ENCODE results near the gene LRRN2. TPM values are rescaled to one million over a fixed set of nuclear protein-coding genes. Genes with fewer than 3 reads are reported as not detected.

The LRRN2 gene
- total RNA-seq, 2 experiments from 2014 or later = not detected

DNA sequence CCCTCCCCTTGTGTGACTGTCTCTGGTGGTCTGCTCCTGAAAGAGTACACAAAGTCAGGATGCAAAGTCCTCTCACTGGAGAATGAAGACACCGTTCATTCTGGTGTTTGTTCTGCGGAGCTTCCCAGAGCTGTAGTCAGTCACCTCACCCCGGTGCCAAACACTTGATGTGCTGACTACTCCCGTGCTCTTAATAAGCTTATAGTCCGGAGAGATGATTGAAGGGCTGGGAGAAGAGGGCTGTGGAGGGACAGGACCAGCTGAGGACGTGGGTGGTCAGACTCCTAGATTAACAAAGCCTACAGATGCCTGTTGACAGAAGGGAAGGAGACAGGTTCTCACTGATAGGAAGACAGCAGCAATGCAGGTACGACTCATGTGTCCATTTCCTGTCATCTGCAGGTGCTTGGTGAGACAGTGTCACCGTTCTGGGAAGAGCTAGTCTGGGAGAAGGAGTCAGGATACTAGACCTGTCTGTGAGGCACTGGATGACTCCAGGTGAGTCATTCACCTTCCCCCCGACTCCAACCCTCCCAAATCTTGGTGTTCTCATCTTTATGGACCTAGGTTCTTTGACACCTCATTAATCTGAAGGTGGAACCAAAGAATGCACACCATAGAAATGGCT, 40.4 kb upstream of the LRRN2 start:
- Mint-ChIP-seq H3K9me3 (no peaks in the 10 kb centered on the region), H3K4me3 (no peak overlapping the region), H3K36me3 (no peaks in the 10 kb centered on the region), H3K27ac (no peak overlapping the region), H3K4me1 (ENCODE audit: low read depth) (no peaks in the 10 kb centered on the region), H3K27me3 (peaks cover 5% of the 10 kb centered on the region)
- ChIA-PET CTCF (interaction anchor here (1.8 kb wide), 1 partner anchor 81 kb away, joined by 9 read pairs; no protein-coding TSS in a partner anchor), POLR2A (no interaction called here)
- no peak for DNase-seq
- intact Hi-C loops (cut with micrococcal nuclease) = no loop called here

GRCh38 chr1:204723131-204723787, 37.7 kb upstream of the LRRN2 start:
- H3K4me1 Mint-ChIP-seq (ENCODE audit: low read depth) = no peaks in the 10 kb centered on the region
- no peak overlapping the region for H3K4me3 Mint-ChIP-seq
- CTCF ChIA-PET = no interaction called here
- no peak for DNase-seq
- no peaks in the 10 kb centered on the region for H3K36me3 Mint-ChIP-seq
- POLR2A ChIA-PET = no interaction called here
- H3K27ac Mint-ChIP-seq = no peak overlapping the region
- H3K9me3 Mint-ChIP-seq = no peaks in the 10 kb centered on the region
- peaks cover 5% of the 10 kb centered on the region for H3K27me3 Mint-ChIP-seq
- intact Hi-C loops (cut with micrococcal nuclease) = no loop called here

GRCh38 chr1:204721373-204722055, 36.0 kb upstream of the LRRN2 start:
- Mint-ChIP-seq H3K9me3 (no peaks in the 10 kb centered on the region), H3K27ac (no peak overlapping the region), H3K27me3 (peaks cover 3% of the 10 kb centered on the region), H3K36me3 (no peaks in the 10 kb centered on the region), H3K4me1 (ENCODE audit: low read depth) (no peaks in the 10 kb centered on the region), H3K4me3 (no peak overlapping the region)
- ChIA-PET CTCF (interaction anchor here (1.1 to 1.3 kb wide), 3 partner anchors 25 to 85 kb away, joined by 3 to 4 read pairs (median 4); no protein-coding TSS in a partner anchor), POLR2A (no interaction called here)
- intact Hi-C loops (cut with micrococcal nuclease) = no loop called here
- no peak for DNase-seq

GRCh38 chr1:204716660-204717059, 31.1 kb upstream of the LRRN2 start:
- intact Hi-C loops (cut with micrococcal nuclease) = no loop called here
- DNase-seq = no peak
- Mint-ChIP-seq H3K9me3 (no peaks in the 10 kb centered on the region), H3K27me3 (peaks cover 5% of the 10 kb centered on the region), H3K4me3 (no peak overlapping the region), H3K36me3 (no peaks in the 10 kb centered on the region), H3K4me1 (ENCODE audit: low read depth) (no peaks in the 10 kb centered on the region), H3K27ac (no peak overlapping the region)
- ChIA-PET CTCF (no interaction called here), POLR2A (no interaction called here)

GRCh38 chr1:204714861-204715511, 29.4 kb upstream of the LRRN2 start:
- ChIA-PET CTCF (interaction anchor here (1.9 kb wide), 1 partner anchor 92 kb away, joined by 5 read pairs; no protein-coding TSS in a partner anchor), POLR2A (no interaction called here)
- intact Hi-C loops (cut with micrococcal nuclease) = no loop called here
- Mint-ChIP-seq H3K36me3 (no peaks in the 10 kb centered on the region), H3K27ac (no peak overlapping the region), H3K9me3 (no peaks in the 10 kb centered on the region), H3K4me1 (ENCODE audit: low read depth) (no peaks in the 10 kb centered on the region), H3K27me3 (peaks cover 13% of the 10 kb centered on the region), H3K4me3 (no peak overlapping the region)
- no peak for DNase-seq

DNA sequence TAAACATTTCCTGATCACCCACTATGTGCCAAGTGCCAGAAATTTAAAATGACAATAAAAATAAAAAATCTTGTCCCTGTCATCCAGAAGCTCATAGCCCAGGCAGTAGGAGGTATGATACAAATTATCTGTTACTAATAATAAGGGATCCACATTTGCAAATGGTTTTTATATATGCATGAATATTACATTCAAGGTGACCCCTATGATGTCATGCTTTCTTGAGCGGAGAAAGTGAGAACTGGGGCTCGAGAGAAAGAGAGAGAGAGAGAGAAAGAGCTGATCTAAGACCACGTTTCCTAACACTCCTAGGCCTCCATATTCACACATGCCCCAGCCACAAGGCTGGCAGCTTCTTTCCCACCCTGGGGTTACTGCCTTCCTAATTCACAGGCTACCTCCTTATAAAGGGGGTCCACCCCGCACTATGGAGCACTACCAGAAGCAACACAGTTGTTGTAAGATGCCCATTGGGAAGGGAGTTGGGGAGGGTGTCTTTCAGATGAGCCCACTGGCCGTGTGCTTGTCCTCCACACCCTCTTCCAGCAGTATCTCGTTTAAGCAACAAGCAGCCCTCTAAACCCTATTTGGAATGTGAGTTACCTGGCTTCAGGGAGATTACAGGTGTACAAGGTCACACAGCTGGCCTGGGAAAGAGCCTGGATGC, 28.8 kb upstream of the LRRN2 start:
- CTCF ChIA-PET = interaction anchor here (1.9 kb wide), 1 partner anchor 93 kb away, joined by 5 read pairs; no protein-coding TSS in a partner anchor
- Mint-ChIP-seq H3K36me3 (no peaks in the 10 kb centered on the region), H3K27ac (no peak overlapping the region), H3K4me3 (no peak overlapping the region), H3K27me3 (peaks cover 13% of the 10 kb centered on the region), H3K4me1 (ENCODE audit: low read depth) (no peaks in the 10 kb centered on the region), H3K9me3 (no peaks in the 10 kb centered on the region)
- intact Hi-C loops (cut with micrococcal nuclease) = no loop called here
- no peak for DNase-seq
- POLR2A ChIA-PET = no interaction called here

- Mint-ChIP-seq H3K9me3 (no peaks in the 10 kb centered on the region), H3K36me3 (no peaks in the 10 kb centered on the region), H3K4me3 (no peak overlapping the region), H3K27me3 (peaks cover 14% of the 10 kb centered on the region), H3K4me1 (ENCODE audit: low read depth) (no peaks in the 10 kb centered on the region), H3K27ac (no peak overlapping the region)
- ChIA-PET POLR2A (no interaction called here), CTCF (interaction anchor here (1.9 kb wide), 1 partner anchor 94 kb away, joined by 5 read pairs; no protein-coding TSS in a partner anchor)
- no peak for DNase-seq
- intact Hi-C loops (cut with micrococcal nuclease) = no loop called here
These were observed 28.0 kb upstream of the LRRN2 start for GRCh38 chr1:204713541-204713940.

GRCh38 chr1:204712708-204713430, 27.3 kb upstream of the LRRN2 start:
- H3K36me3 Mint-ChIP-seq = no peaks in the 10 kb centered on the region
- H3K27ac Mint-ChIP-seq = no peak overlapping the region
- no peak overlapping the region for H3K4me3 Mint-ChIP-seq
- ChIA-PET CTCF (no interaction called here), POLR2A (no interaction called here)
- intact Hi-C loops (cut with micrococcal nuclease) = no loop called here
- no peaks in the 10 kb centered on the region for H3K9me3 Mint-ChIP-seq
- peaks cover 16% of the 10 kb centered on the region for H3K27me3 Mint-ChIP-seq
- DNase-seq = no peak
- H3K4me1 Mint-ChIP-seq (ENCODE audit: low read depth) = no peaks in the 10 kb centered on the region

- intact Hi-C loops (cut with micrococcal nuclease) = no loop called here
- H3K4me3 Mint-ChIP-seq = no peak overlapping the region
- H3K9me3 Mint-ChIP-seq = no peaks in the 10 kb centered on the region
- H3K4me1 Mint-ChIP-seq (ENCODE audit: low read depth) = peaks cover 2% of the 10 kb centered on the region
- no peak for DNase-seq
- H3K27ac Mint-ChIP-seq = no peak overlapping the region
- ChIA-PET CTCF (no interaction called here), POLR2A (no interaction called here)
- no peaks in the 10 kb centered on the region for H3K36me3 Mint-ChIP-seq
- peaks cover 17% of the 10 kb centered on the region for H3K27me3 Mint-ChIP-seq
These were observed 26.6 kb upstream of the LRRN2 start for GRCh38 chr1:204711947-204712701.

- Mint-ChIP-seq H3K36me3 (no peaks in the 10 kb centered on the region), H3K9me3 (no peaks in the 10 kb centered on the region), H3K27ac (no peak overlapping the region), H3K4me3 (no peak overlapping the region), H3K27me3 (peaks cover 18% of the 10 kb centered on the region), H3K4me1 (ENCODE audit: low read depth) (peaks cover 6% of the 10 kb centered on the region)
- POLR2A ChIA-PET = no interaction called here
- CTCF ChIA-PET = no interaction called here
- intact Hi-C loops (cut with micrococcal nuclease) = no loop called here
- DNase-seq = no peak
These were observed 25.8 kb upstream of the LRRN2 start for GRCh38 chr1:204711103-204711946.
